Uterus (tissue), 4 donors: ENCODE measurements around the gene SLC4A8. TPM values are rescaled to one million over a fixed set of nuclear protein-coding genes. Genes with fewer than 3 reads are reported as not detected.

Experiments
- DNase-seq, 2 donors: peaks; one replicate each; pipeline ENCODE4 v3.0.0-alpha.2; 2019 to 2020
- H3K27ac ChIP-seq, 2 donors: fragments of 200-600 bp; sonication (generic); 1 replicate in 1 of 2; 2 replicates in 1 of 2; pipeline ENCODE4 v1.5.1; 2016 to 2018
- H3K27me3 ChIP-seq, 2 donors: fragments of 200-600 bp; sonication (generic); one replicate each; pipeline ENCODE4 v1.5.1; 2018 to 2019; ENCODE audit warnings: control low read depth in 1 of 2
- H3K36me3 ChIP-seq, 2 donors: fragments of 200-600 bp; sonication (generic); one replicate each; pipeline ENCODE4 v1.5.1; 2019; ENCODE audit warnings: control low read depth in 1 of 2
- H3K4me1 ChIP-seq, 2 donors: fragments of 200-600 bp; sonication (generic); one replicate each; pipeline ENCODE4 v1.5.1; 2018 to 2019; ENCODE audit warnings: control low read depth in 1 of 2
- H3K4me3 ChIP-seq, 2 donors: fragments of 200-600 bp; sonication (generic); 1 replicate in 1 of 2; 2 replicates in 1 of 2; pipeline ENCODE4 v1.5.1; 2018 to 2019; ENCODE audit warnings: mild to moderate bottlenecking in 1 of 2
- H3K9me3 ChIP-seq, 2 donors: fragments of 200-600 bp; sonication (generic); one replicate each; pipeline ENCODE4 v1.5.1; 2019; ENCODE audit warnings: control low read depth in 1 of 2
- CTCF ChIP-seq, 4 experiments: fragments of 200-600 bp in 2 of 4; fragments of 450-650 bp in 2 of 4; sonication (generic) in 2 of 4; IDR thresholded peaks; one replicate each; pipeline ENCODE4 v1.5.1; 2016 to 2019; ENCODE audit warnings: antibody characterized with exemption in 4 of 4, mild to moderate bottlenecking in 2 of 4, moderate library complexity in 1 of 4
- POLR2A ChIP-seq, 2 donors: fragments of 450-650 bp; IDR thresholded peaks; one replicate each; pipeline ENCODE4 v1.6.1; 2016; ENCODE audit warnings: antibody characterized with exemption in 2 of 2, mild to moderate bottlenecking in 1 of 2, moderate library complexity in 1 of 2
- intact Hi-C: fragments of 100-400 bp; cut with DNase I; formaldehyde crosslinking; loops from one replicate; pipeline ENCODE4 v1.15.1; 2023; ENCODE audit warnings: low total_unique reads
- total RNA-seq, 4 donors: library from RNA; depleted of rRNA in 3 of 4; stranded (reverse); fragments of >200 nt in 3 of 4; gene quantifications; one replicate each; pipeline versions ENCODE4 v1.1.0 to v1.2.4, GENCODE V29; 2014 to 2023
- donor health status: DM: yes; HTN: yes; CAD: no.

Gene SLC4A8
- total RNA-seq, 4 donors from 2014 or later: under 0.01 to 8.0 (median 1.3) TPM; not detected in 1

GRCh38 chr12:51473947-51474346 lies 49.3 kb downstream of the SLC4A8 start:
- no peak for TF ChIP-seq POLR2A (IDR thresholded peaks at IDR 0.05)
- no peak for TF ChIP-seq CTCF (IDR thresholded peaks at IDR 0.05)
- H3K4me3 ChIP-seq: no peak overlapping the region
- no peak overlapping the region for H3K27ac ChIP-seq
- H3K9me3 ChIP-seq: no peaks in the 10 kb centered on the region
- no peak for DNase-seq
- H3K27me3 ChIP-seq: no peaks in the 10 kb centered on the region
- no peaks in the 10 kb centered on the region for H3K4me1 ChIP-seq
- intact Hi-C loops: no loop called here
- H3K36me3 ChIP-seq: no peaks in the 10 kb centered on the region

- DNase-seq: no peak
- H3K27ac ChIP-seq: no peak overlapping the region
- H3K4me1 ChIP-seq: no peaks in the 10 kb centered on the region
- TF ChIP-seq POLR2A (IDR thresholded peaks at IDR 0.05) (no peak), CTCF (IDR thresholded peaks at IDR 0.05) (no peak)
- no peaks in the 10 kb centered on the region for H3K36me3 ChIP-seq
- H3K9me3 ChIP-seq: no peaks in the 10 kb centered on the region
- intact Hi-C loops: no loop called here
- no peak overlapping the region for H3K4me3 ChIP-seq
- no peaks in the 10 kb centered on the region for H3K27me3 ChIP-seq
These were observed 50.9 kb downstream of the SLC4A8 start for GRCh38 chr12:51475543-51475942.

- TF ChIP-seq POLR2A (IDR thresholded peaks at IDR 0.05) (no peak), CTCF (IDR thresholded peaks at IDR 0.05) (no peak)
- H3K36me3 ChIP-seq: no peaks in the 10 kb centered on the region
- no peak for DNase-seq
- intact Hi-C loops: no loop called here
- no peak overlapping the region for H3K27ac ChIP-seq
- H3K27me3 ChIP-seq: no peaks in the 10 kb centered on the region
- no peak overlapping the region for H3K4me3 ChIP-seq
- no peaks in the 10 kb centered on the region for H3K9me3 ChIP-seq
- no peaks in the 10 kb centered on the region for H3K4me1 ChIP-seq
These were observed 56.3 kb downstream of the SLC4A8 start for GRCh38 chr12:51480978-51481377.

GRCh38 chr12:51482929-51483697 lies 58.5 kb downstream of the SLC4A8 start:
- H3K27me3 ChIP-seq: no peaks in the 10 kb centered on the region
- no peaks in the 10 kb centered on the region for H3K36me3 ChIP-seq
- no peak overlapping the region for H3K4me3 ChIP-seq
- no peak for DNase-seq
- no peak for TF ChIP-seq POLR2A (IDR thresholded peaks at IDR 0.05)
- TF ChIP-seq CTCF (IDR thresholded peaks at IDR 0.05): no peak
- H3K9me3 ChIP-seq: no peaks in the 10 kb centered on the region
- H3K27ac ChIP-seq: no peak overlapping the region
- no peaks in the 10 kb centered on the region for H3K4me1 ChIP-seq
- intact Hi-C loops: no loop called here

GRCh38 chr12:51484119-51484518 lies 59.5 kb downstream of the SLC4A8 start:
- no peaks in the 10 kb centered on the region for H3K4me1 ChIP-seq
- H3K9me3 ChIP-seq: no peaks in the 10 kb centered on the region
- no peak for DNase-seq
- H3K4me3 ChIP-seq: no peak overlapping the region
- no peaks in the 10 kb centered on the region for H3K36me3 ChIP-seq
- H3K27ac ChIP-seq: no peak overlapping the region
- intact Hi-C loops: no loop called here
- H3K27me3 ChIP-seq: no peaks in the 10 kb centered on the region
- TF ChIP-seq POLR2A (IDR thresholded peaks at IDR 0.05) (no peak), CTCF (IDR thresholded peaks at IDR 0.05) (no peak)
